HepG2 (cell line): ENCODE measurements around the gene QRICH2. TPM values are rescaled to one million over a fixed set of nuclear protein-coding genes. Genes with fewer than 3 reads are reported as not detected.
"Not testable (repeated sequence)": the region's sequence is repeated elsewhere in the genome, so short reads cannot be mapped to it uniquely, and the experiment has no call there.

ENCODE experiments used
- ATAC-seq: fragments of 200-7000 bp; cut with Tn5 transposase; 3 replicates; pipeline ENCODE4 v1.9.1; 2020; ENCODE audit warnings: mild to moderate bottlenecking, moderate library complexity
- BruUV-seq: library from RNA; stranded (reverse); fragments of 400-500 nt; replicated peaks from 2 replicates; lab custom pipeline; 2021; lab: Mats Ljungman, UMichigan
- CTCF ChIA-PET: fragments of 300-600 bp; formaldehyde crosslinking; extraction: SDS; loops from one replicate; lab custom pipeline; 2021; ENCODE audit warnings: low total read pairs, inconsistent platforms, low intra/inter-chr PET ratio; lab: Yijun Ruan, JAX
- POLR2A ChIA-PET: fragments of 350-600 bp; sonication (Branson Sonifier 250); formaldehyde crosslinking; loops from one replicate; lab custom pipeline; 2020; ENCODE audit warnings: antibody characterized with exemption, inconsistent platforms; lab: Yijun Ruan, JAX
- DNase-seq: peaks from one replicate; pipeline ENCODE4 v3.0.0-alpha.2; 2015; ENCODE audit warnings: low spot score
- FAIRE-seq: peaks from 3 replicates; lab custom pipeline; 2011; peaks lifted over from hg19 to GRCh38; lab: Jason Lieb, UNC
- H2AFZ ChIP-seq: one replicate; pipeline ENCODE4 v1.6.1; 2011; ENCODE audit warnings: low read length, inconsistent platforms
- H3K27ac ChIP-seq: fragments of 300-600 bp; 3 replicates; pipeline ENCODE4 v1.8.0; 2011; ENCODE audit warnings: mixed run types, mild to moderate bottlenecking, mixed read lengths, low read length, inconsistent platforms; ENCODE audit not compliant: insufficient read depth; ENCODE audit errors: extremely low read length
- H3K27me3 ChIP-seq, 2 experiments: fragments of 200-600 bp in 1 of 2; 2 replicates in 1 of 2; 3 replicates in 1 of 2; pipeline versions ENCODE4 v1.6.0 to v1.8.0; 2011; ENCODE audit warnings: low read length in 2 of 2, mild to moderate bottlenecking in 2 of 2, moderate library complexity in 2 of 2, inconsistent platforms in 1 of 2; ENCODE audit not compliant: insufficient read depth in 2 of 2, control insufficient read depth in 1 of 2
- H3K36me3 ChIP-seq, 2 experiments: fragments of 200-600 bp in 1 of 2; replicated peaks in 1 of 2; 2 replicates in 1 of 2; 3 replicates in 1 of 2; pipeline versions ENCODE4 v1.5.1 to v1.8.0; 2011; ENCODE audit warnings: low read length in 2 of 2, inconsistent platforms in 1 of 2; ENCODE audit not compliant: insufficient read depth in 2 of 2, control insufficient read depth in 1 of 2
- H3K4me1 ChIP-seq: 2 replicates; pipeline ENCODE4 v1.5.1; 2012; ENCODE audit warnings: low read length, inconsistent platforms; ENCODE audit not compliant: insufficient read depth
- H3K4me2 ChIP-seq: 2 replicates; pipeline ENCODE4 v1.6.0; 2011; ENCODE audit warnings: low read depth, low read length, inconsistent platforms
- H3K4me3 ChIP-seq, 3 experiments: fragments of 200-600 bp in 1 of 3; sonication (generic), shearing (Covaris generic) in 1 of 3; replicated peaks in 1 of 3; 2 replicates each; pipeline ENCODE4 v1.5.1; 2011 to 2016; ENCODE audit warnings: low read length in 3 of 3, inconsistent platforms in 2 of 3, low read depth in 2 of 3, mild to moderate bottlenecking in 2 of 3, control low read depth in 1 of 3, mixed read lengths in 1 of 3; ENCODE audit not compliant: insufficient read depth in 1 of 3
- H3K79me2 ChIP-seq: one replicate; pipeline ENCODE4 v1.6.1; 2011; ENCODE audit warnings: low read length, inconsistent platforms; ENCODE audit not compliant: insufficient read depth
- H3K9ac ChIP-seq: 2 replicates; pipeline ENCODE4 v1.6.0; 2011; ENCODE audit warnings: mild to moderate bottlenecking, low read depth, low read length, inconsistent platforms; ENCODE audit not compliant: insufficient read depth
- H3K9me3 ChIP-seq: 2 replicates; pipeline ENCODE4 v1.5.1; 2012; ENCODE audit warnings: mild to moderate bottlenecking, low read length
- H4K20me1 ChIP-seq: 2 replicates; pipeline ENCODE4 v1.6.0; 2011; ENCODE audit warnings: inconsistent platforms, mild to moderate bottlenecking, low read length, moderate library complexity; ENCODE audit not compliant: insufficient read depth
- CBX5 ChIP-seq: sonication (generic); formaldehyde crosslinking; IDR thresholded peaks from 2 replicates; pipeline ENCODE4 v1.4.0; 2020; ENCODE audit warnings: missing genetic modification reagents, borderline replicate concordance
- CCAR2 ChIP-seq: fragments of 200-400 bp; formaldehyde crosslinking; optimal IDR thresholded peaks from 2 replicates; pipeline ENCODE3; 2018; ENCODE audit warnings: low read depth, mild to moderate bottlenecking, low read length, moderate library complexity
- CEBPB ChIP-seq: IDR thresholded peaks from 2 replicates; pipeline ENCODE4 v1.6.1; 2011; ENCODE audit warnings: low read depth, low read length, improper control_type of control experiment, borderline replicate concordance
- EHMT2 ChIP-seq: fragments of 200-600 bp; sonication (generic); IDR thresholded peaks from 2 replicates; pipeline ENCODE4 v1.7.0; 2017; ENCODE audit warnings: antibody characterized with exemption, low read depth, low read length, borderline replicate concordance
- MAFG ChIP-seq: sonication (generic); formaldehyde crosslinking; IDR thresholded peaks from 2 replicates; pipeline ENCODE4 v1.5.1; 2020; ENCODE audit warnings: mild to moderate bottlenecking, missing genetic modification reagents
- REPIN1 ChIP-seq: sonication (generic); formaldehyde crosslinking; IDR thresholded peaks from 2 replicates; pipeline ENCODE4 v1.8.0; 2022; ENCODE audit warnings: missing genetic modification reagents, low read depth, mild to moderate bottlenecking, borderline replicate concordance
- SP140L ChIP-seq: sonication (generic); formaldehyde crosslinking; IDR thresholded peaks from 2 replicates; pipeline ENCODE4 v1.4.0; 2020; ENCODE audit warnings: missing genetic modification reagents, borderline replicate concordance
- TBL1XR1 ChIP-seq: fragments of 150-350 bp; IDR thresholded peaks from 2 replicates; pipeline ENCODE4 v1.6.1; 2014; ENCODE audit warnings: borderline replicate concordance, low read length; ENCODE audit not compliant: partially characterized antibody
- ZNF629 ChIP-seq: sonication (generic); formaldehyde crosslinking; conservative IDR thresholded peaks from 2 replicates; pipeline ENCODE4 v1.5.0; 2020; ENCODE audit warnings: missing genetic modification reagents
- ZNF644 ChIP-seq: IDR thresholded peaks from 2 replicates; pipeline ENCODE4 v1.6.1; 2016; ENCODE audit warnings: low read depth
- WGBS: methylation state at CpG from one replicate; pipeline ENCODE4 v1.1.6; 2017; ENCODE audit warnings: low lambda C conversion rate; 5-methylcytosine and 5-hydroxymethylcytosine counted together
- in situ Hi-C: cut with HindIII; loops from 2 replicates; pipeline ENCODE4 v1.10.0; 2017; ENCODE audit warnings: low pct_unique_long_range_greater_than_20kb; ENCODE audit not compliant: extremely low pct_ligation_motif_present
- intact Hi-C: fragments of 100-400 bp; cut with micrococcal nuclease; formaldehyde crosslinking; loops from one replicate; pipeline ENCODE4 v1.10.0; 2022; ENCODE audit not compliant: unreplicated experiment
- polyA plus RNA-seq, 8 experiments: library from polyadenylated mRNA; depleted of rRNA in 3 of 8; stranded (reverse) in 7 of 8; unstranded in 1 of 8; fragments of >200 nt; fragmentation: Illumina TruSeq in 4 of 8; extraction: Trizol in 4 of 8; gene quantifications; 2 replicates each; pipeline versions ENCODE4 v1.2.1 to v1.2.3, GENCODE V29; 2011 to 2016; ENCODE audit warnings: low read depth in 4 of 8, missing spikeins in 1 of 8, mixed read lengths in 1 of 8; ENCODE audit not compliant: insufficient read depth in 1 of 8
- total RNA-seq, 5 experiments: library from RNA; depleted of rRNA; stranded (reverse); fragments of >200 nt; fragmentation: Illumina TruSeq; extraction: Trizol; gene quantifications; 2 replicates each; pipeline ENCODE4 v1.2.3, GENCODE V29; 2016; ENCODE audit warnings: low read depth in 1 of 5
- TF ChIP-seq, protein P1 (sequence below), 2 experiments: sonication (generic) in 1 of 2; formaldehyde crosslinking in 1 of 2; IDR thresholded peaks; 2 replicates each; pipeline versions ENCODE4 v1.4.0 to v1.6.1; 2016 to 2020; ENCODE audit warnings: borderline replicate concordance in 1 of 2, low read depth in 1 of 2, mild to moderate bottlenecking in 1 of 2, missing genetic modification reagents in 1 of 2

Gene QRICH2
- total and polyA plus RNA-seq, 2 of the 13 experiments (the other 11 are each of a cell fraction or from before 2014, with no cell fraction given), result 3.7 to 5.7 TPM

- TF ChIP-seq ZNF629 (CRISPR knock-in tag) (peak; percentile 60), CEBPB (peak; percentile 73), TBL1XR1 (no peak)
- TF ChIP-seq, all 625 proteins: peak for 6
These were observed 42.4 kb upstream of the QRICH2 start (continued) for GRCh38 chr17:76350463-76350862.

- Histone ChIP-seq H3K79me2 (peaks cover 58% of the 10 kb centered on the region), H3K36me3 (peaks cover 32 to 51% of the 10 kb centered on the region in 2 experiments), H3K4me1 (peaks cover 53% of the 10 kb centered on the region)
- FAIRE-seq, H2AFZ ChIP-seq, ATAC-seq, H3K4me2 ChIP-seq, H3K9ac ChIP-seq, BruUV-seq, DNase-seq, H4K20me1 ChIP-seq, CTCF ChIA-PET, H3K4me3 ChIP-seq, in situ Hi-C loops, H3K27ac ChIP-seq, intact Hi-C loops, H3K9me3 ChIP-seq, H3K27me3 ChIP-seq: not testable (repeated sequence)
- POLR2A ChIA-PET, result interaction anchor here (2.1 to 4.4 kb wide), 2 partner anchors 11 to 36 kb away, joined by 7 to 89 read pairs; partner anchors contain the start of gene SPHK1
- WGBS, result 97% methylated on average over 11 of the region's 11 CpGs
- 0 out of 2 replicates have a peak, but pooled peaks have one; percentile 12 for TF ChIP-seq REPIN1 (CRISPR knock-in tag)
These were observed 38.9 kb upstream of the QRICH2 start for GRCh38 chr17:76346936-76347335.

DNA sequence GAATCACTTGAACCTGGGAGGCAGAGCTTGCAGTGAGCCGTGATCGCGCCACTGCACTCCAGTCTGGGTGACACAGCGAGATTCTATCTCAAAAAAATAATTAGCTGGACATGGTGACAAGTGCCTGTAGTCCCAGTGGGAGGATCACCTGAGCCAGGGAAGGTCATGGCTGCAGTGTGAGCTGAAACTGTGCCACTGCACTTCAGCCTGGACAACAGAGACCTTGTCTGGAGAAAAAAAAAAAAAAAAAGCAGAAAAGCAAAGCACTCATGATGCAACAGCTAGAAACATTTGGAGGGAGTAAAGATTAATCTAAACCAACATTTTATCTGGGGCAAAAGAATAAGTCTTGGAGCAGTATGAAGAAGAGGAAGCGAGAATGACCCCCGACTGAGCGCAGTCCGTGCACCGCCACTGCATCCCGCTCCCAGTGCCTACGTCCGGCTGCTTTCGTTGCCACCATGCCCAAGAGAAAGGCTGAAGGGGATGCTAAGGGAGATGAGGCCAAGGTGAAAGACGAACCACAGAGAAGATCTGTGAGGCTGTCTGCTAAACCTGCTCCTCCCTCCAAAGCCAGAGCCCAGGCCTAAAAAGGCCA, 37.4 kb upstream of the QRICH2 start:
- Histone ChIP-seq H3K4me3 (no peak overlapping the region), H3K36me3 (peaks cover 38 to 63% of the 10 kb centered on the region in 2 experiments), H2AFZ (no peak overlapping the region), H3K27me3 (no peaks in the 10 kb centered on the region), H3K79me2 (peaks cover 56% of the 10 kb centered on the region), H3K4me1 (peaks cover 42% of the 10 kb centered on the region), H3K9ac (peak overlapping the region; percentile 36; the same call in 1 of the 2 replicates), H3K4me2 (peak overlapping the region; percentile 34), H4K20me1 (peaks cover 5% of the 10 kb centered on the region; the same call in 1 of the 2 replicates), H3K27ac (peak overlapping the region; percentile 77), H3K9me3 (no peaks in the 10 kb centered on the region)
- ChIA-PET CTCF (no interaction called here), POLR2A (interaction anchor here (0.7 to 4.4 kb wide), 17 partner anchors 8 to 253 kb away, joined by 3 to 89 read pairs (median 5); partner anchors contain the start of genes PRPSAP1, SPHK1 and UBALD2)
- WGBS, result 83% methylated on average over 14 of the region's 14 CpGs
- in situ Hi-C loops (no loop called here), intact Hi-C loops (no loop called here)
- FAIRE-seq, result peak; percentile 69
- BruUV-seq, result no TSS peak
- DNase-seq, result peak; percentile 75
- ATAC-seq, result peak; percentile 91
- TF ChIP-seq, protein P1, sequence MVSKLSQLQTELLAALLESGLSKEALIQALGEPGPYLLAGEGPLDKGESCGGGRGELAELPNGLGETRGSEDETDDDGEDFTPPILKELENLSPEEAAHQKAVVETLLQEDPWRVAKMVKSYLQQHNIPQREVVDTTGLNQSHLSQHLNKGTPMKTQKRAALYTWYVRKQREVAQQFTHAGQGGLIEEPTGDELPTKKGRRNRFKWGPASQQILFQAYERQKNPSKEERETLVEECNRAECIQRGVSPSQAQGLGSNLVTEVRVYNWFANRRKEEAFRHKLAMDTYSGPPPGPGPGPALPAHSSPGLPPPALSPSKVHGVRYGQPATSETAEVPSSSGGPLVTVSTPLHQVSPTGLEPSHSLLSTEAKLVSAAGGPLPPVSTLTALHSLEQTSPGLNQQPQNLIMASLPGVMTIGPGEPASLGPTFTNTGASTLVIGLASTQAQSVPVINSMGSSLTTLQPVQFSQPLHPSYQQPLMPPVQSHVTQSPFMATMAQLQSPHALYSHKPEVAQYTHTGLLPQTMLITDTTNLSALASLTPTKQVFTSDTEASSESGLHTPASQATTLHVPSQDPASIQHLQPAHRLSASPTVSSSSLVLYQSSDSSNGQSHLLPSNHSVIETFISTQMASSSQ (IDR thresholded peaks at IDR 0.05; ENCODE audit: low read depth), result no peak
- TF ChIP-seq, protein P1 (CRISPR knock-in tag; IDR thresholded peaks at IDR 0.05; ENCODE audit: borderline replicate concordance), result no peak
- no peak for TF ChIP-seq CCAR2
- no peak for TF ChIP-seq MAFG (CRISPR knock-in tag)
- TF ChIP-seq EHMT2, result no peak
- TF ChIP-seq SP140L (CRISPR knock-in tag), result no peak
- TF ChIP-seq ZNF644 (CRISPR knock-in tag), result no peak
- TF ChIP-seq CBX5, result no peak; the same call in 1 of the 2 replicates
